ENCODE data around the gene TECPR2.

TECPR2 gene

GRCh38 chr14:102461490-102462338 is 99.0 kb downstream of the TECPR2 start:
- in situ Hi-C loops (cut with MboI; ENCODE audit: low sequenced_read_pairs): no loop called here

DNA sequence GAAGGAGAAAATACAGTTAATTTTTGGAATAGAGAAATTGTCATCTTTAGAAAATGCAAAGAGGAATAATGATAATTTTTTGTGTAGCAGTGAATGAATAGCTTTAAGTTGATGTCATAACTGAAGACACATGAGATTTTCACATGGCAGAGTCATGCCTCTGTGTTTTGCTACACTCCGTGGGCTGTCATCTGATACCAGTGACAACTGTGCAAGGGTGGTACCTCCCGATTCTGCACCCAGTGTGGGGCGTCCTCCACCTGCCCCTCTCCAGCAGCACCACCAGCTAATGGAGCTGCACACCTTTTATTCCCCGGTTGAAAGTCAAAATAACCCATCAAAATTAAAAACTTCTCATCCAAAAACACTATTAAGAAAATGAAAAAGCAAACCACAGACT is 99.7 kb downstream of the TECPR2 start:
- in situ Hi-C loops (cut with MboI; ENCODE audit: low sequenced_read_pairs): no loop called here

GRCh38 chr14:102464006-102464405 is 101.3 kb downstream of the TECPR2 start:
- in situ Hi-C loops (cut with MboI; ENCODE audit: low sequenced_read_pairs): no loop called here

DNA sequence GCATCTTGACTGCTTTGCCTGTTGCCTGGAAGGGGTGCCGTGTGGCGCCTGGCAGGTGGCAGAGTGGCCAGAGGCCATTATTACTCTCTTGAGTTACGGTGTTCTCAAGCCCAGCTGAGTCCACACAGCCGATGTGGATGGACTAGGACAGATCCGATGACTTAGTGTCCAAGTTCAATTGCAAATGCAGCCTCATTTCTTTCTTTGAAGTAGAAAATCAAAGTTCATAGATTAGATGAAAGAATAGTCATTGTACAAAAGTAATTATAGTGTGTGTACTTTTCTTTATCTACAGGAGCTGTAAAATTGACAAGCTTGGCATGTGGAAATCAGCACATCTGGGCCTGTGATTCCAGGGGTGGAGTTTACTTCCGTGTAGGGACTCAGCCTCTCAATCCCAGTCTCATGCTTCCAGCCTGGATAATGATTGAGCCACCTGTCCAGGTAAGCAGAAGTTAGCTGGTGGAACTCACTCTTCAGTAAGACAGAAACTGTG is 102.2 kb downstream of the TECPR2 start:
- in situ Hi-C loops (cut with MboI; ENCODE audit: low sequenced_read_pairs): no loop called here

DNA sequence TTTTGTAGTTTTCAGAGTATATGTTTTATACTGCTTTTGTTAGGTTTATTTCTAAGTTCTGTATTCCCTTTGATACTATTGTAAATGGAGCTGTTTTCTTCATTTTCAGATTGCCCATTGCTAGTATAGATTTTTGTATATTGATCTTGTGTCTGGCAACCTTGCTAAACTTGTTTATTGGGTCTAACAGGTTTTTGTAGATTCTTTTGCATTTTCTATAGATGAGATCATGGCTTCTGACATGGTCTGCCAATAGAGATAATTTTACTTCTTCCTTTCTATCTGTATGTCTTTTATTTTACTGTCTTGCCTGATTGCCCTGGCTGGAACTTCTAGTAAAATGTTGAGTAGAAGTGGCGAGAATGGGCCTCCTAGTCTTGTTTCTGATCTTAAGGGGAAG is 106.5 kb downstream of the TECPR2 start:
- in situ Hi-C loops (cut with MboI; ENCODE audit: low sequenced_read_pairs): no loop called here

DNA sequence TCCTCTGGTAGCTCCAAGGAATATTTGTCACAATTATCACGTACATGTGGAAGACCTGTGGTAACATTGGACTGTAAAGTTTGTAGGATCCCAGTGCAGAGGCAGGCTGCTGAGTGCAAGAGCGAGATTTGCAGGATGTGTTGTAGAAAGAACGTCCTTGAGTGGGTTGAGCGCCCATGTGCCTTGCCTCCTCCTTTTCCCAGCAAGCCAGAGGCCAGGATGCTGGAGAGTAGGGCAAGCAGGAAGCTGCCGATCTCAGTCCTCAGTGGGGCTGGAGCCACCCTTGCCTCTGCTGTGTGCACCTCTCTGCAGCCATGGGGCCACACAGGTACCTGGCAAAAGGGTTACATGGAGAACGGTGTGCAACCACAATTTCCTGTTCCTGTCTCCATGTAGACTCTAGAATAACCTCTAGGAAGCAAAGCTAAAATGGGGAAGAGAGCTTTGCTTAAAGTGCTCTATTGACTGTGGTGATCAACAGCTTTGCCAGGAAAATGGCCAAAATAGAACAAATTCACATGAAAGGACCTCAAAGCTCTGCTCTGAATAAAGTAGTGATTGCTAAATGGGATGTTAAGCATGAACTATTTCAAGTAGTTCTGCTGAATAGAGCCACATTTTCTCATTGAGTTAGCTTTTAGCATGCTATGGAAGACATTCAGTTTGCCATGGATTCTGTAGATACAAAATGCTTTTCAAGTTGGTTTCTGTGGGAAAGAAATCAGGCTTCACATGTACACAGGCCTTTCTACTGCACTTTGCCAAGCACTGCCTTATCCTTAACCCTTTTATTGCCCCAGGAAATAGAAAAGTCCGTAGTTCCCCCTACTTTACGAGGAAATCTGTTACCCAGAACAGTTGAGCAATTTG is 109.4 kb downstream of the TECPR2 start:
- in situ Hi-C loops (cut with MboI; ENCODE audit: low sequenced_read_pairs): no loop called here

DNA sequence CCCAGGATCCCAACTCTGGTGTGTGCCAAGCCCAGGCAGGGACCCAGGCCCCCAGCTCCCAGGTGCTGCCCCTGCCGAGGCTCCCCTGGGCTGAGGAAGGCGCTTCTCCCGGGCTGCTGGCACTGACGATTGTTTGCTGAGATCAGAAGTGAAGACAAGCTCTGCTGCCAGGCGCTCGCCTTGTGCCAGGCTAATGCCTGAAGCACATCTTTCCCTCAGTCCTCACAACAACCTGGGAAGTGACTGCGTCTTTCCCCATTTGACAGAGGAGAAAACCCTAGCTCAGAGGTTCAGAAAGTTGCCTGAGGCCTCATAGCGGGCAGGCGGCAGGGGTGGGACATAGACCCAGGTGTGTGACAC is 110.0 kb downstream of the TECPR2 start:
- in situ Hi-C loops (cut with MboI; ENCODE audit: low sequenced_read_pairs): no loop called here

GRCh38 chr14:102473559-102473958 is 110.8 kb downstream of the TECPR2 start:
- in situ Hi-C loops (cut with MboI; ENCODE audit: low sequenced_read_pairs): no loop called here

GRCh38 chr14:102474934-102475333 is 112.2 kb downstream of the TECPR2 start:
- in situ Hi-C loops (cut with MboI; ENCODE audit: low sequenced_read_pairs): no loop called here

GRCh38 chr14:102479107-102479506 is 116.4 kb downstream of the TECPR2 start:
- in situ Hi-C loops (cut with MboI; ENCODE audit: low sequenced_read_pairs): no loop called here

GRCh38 chr14:102479777-102480176 is 117.0 kb downstream of the TECPR2 start:
- in situ Hi-C loops (cut with MboI; ENCODE audit: low sequenced_read_pairs): no loop called here

GRCh38 chr14:102481371-102481770 is 118.6 kb downstream of the TECPR2 start:
- in situ Hi-C loops (cut with MboI; ENCODE audit: low sequenced_read_pairs): no loop called here

- in situ Hi-C loops (cut with MboI; ENCODE audit: low sequenced_read_pairs): no loop called here
These were observed 119.1 kb downstream of the TECPR2 start for GRCh38 chr14:102481791-102482238.

DNA sequence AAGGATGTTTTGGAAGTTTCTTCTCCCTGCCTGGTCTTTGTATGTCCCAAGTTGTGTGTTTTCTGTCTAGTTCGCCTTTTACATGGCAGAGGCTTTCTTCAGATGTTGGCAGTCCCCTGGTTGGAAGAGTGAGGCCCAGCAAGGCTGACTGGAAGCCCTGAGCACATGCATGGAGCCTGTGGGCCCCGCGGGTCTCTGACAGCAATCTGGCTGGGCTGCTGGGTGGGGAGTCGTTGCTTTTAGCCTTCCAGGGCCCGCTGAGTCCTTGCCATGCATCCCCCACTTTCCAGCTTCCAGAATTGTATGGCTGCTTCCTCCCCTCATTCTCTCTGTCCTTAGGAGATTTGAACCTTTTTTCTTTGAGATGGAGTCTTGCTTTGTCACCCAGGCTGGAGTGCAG is 121.6 kb downstream of the TECPR2 start:
- in situ Hi-C loops (cut with MboI; ENCODE audit: low sequenced_read_pairs): no loop called here

DNA sequence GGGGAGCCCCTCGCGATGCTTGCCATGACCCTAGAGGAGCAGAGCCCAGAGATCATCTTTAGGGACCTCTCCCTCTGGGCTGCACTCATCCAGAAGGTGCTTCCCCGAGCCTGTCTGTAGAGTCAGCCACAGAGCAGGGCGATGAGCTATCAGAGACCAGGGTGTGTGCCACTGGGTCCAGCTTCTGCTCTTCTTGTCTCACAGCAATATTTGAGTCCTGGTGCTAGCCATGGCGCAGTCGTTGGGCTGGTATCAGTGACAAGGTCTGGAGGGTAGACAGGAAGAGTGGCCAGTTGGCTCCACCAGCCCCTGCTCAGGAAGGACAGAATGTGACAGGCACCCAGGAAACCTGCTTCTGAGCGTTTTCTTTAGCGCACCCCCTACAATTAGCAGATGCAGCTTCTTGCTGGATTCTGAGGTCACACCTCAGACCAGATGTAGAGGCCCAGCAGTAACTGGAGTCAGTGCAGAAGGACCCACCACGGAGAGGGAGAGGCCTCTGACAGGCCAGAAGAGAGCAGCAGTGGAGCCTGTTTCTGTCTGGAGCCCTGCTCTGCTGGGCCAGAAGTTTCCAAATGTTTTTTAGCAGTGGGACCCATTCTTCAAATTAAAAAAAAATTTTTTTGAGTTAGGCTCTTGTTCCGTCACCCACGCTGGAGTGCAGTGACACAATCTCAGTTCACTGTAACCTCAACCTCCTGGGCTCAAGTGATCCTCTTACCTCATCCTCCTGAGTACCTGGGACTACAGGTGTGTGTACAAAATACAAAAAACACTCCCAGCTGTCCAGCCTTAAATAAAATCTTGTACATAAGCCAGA is 123.2 kb downstream of the TECPR2 start:
- in situ Hi-C loops (cut with MboI; ENCODE audit: low sequenced_read_pairs): no loop called here

GRCh38 chr14:102486513-102487203 is 123.9 kb downstream of the TECPR2 start:
- in situ Hi-C loops (cut with MboI; ENCODE audit: low sequenced_read_pairs): no loop called here

- in situ Hi-C loops (cut with MboI; ENCODE audit: low sequenced_read_pairs): no loop called here
These were observed 124.5 kb downstream of the TECPR2 start for GRCh38 chr14:102487204-102487577.

GRCh38 chr14:102490456-102490855 is 127.7 kb downstream of the TECPR2 start:
- in situ Hi-C loops (cut with MboI; ENCODE audit: low sequenced_read_pairs): no loop called here

DNA sequence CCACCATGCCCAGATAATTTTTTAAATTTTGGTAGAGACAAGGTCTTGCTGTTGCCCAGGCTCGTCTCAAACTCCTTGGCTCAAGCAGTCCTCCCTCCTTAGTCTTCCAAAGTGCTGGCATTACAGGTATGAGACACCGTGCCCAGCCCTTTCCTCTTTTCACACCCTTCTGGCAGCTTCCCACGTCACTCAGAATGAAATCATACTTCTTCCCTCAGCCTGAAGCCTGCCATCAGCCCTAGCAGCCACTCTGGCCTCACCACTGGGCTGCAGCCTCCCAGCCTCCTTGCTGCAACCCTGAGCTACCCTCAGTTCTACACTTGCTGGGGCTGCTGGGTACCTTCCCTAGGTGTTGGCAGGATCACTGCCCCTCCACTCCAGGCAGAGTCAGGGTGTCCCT is 128.6 kb downstream of the TECPR2 start:
- in situ Hi-C loops (cut with MboI; ENCODE audit: low sequenced_read_pairs): no loop called here

GRCh38 chr14:102491786-102492530 is 129.2 kb downstream of the TECPR2 start:
- in situ Hi-C loops (cut with MboI; ENCODE audit: low sequenced_read_pairs): no loop called here

Data from HL-60/S4 treated with retinoic acid at 250 ng/mL for 4 days and 3 days (cell line).